ENCODE data around the gene PCOLCE2.

DNA sequence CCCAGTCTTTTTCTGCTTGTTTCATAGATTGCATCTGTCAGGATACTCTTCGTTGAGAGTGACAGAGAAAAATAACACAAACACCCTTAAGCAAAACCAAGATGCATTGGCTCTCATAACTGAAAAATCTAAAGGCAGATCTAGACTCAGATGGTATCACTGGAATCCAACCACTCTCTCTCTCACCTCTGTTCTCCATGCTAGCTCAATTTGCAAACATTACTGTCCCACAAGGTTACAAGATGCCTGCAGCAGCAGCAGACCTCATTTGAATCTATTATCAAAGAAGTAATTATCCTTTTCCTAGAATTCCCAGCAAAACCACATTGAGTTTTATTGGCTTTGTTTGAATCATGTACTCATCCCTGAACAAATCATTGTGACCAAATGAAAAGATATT is 19.1 kb upstream of the PCOLCE2 start:
- no peak for TF ChIP-seq POLR2AphosphoS5 (IDR thresholded peaks at IDR 0.05; ENCODE audit: insufficient read depth in 1 of 2, low read depth in 1 of 2)
- TF ChIP-seq, protein P1, sequence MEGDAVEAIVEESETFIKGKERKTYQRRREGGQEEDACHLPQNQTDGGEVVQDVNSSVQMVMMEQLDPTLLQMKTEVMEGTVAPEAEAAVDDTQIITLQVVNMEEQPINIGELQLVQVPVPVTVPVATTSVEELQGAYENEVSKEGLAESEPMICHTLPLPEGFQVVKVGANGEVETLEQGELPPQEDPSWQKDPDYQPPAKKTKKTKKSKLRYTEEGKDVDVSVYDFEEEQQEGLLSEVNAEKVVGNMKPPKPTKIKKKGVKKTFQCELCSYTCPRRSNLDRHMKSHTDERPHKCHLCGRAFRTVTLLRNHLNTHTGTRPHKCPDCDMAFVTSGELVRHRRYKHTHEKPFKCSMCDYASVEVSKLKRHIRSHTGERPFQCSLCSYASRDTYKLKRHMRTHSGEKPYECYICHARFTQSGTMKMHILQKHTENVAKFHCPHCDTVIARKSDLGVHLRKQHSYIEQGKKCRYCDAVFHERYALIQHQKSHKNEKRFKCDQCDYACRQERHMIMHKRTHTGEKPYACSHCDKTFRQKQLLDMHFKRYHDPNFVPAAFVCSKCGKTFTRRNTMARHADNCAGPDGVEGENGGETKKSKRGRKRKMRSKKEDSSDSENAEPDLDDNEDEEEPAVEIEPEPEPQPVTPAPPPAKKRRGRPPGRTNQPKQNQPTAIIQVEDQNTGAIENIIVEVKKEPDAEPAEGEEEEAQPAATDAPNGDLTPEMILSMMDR (IDR thresholded peaks at IDR 0.05) = no peak
